ENCODE data around the gene CRHR2. TPM values are rescaled to one million over a fixed set of nuclear protein-coding genes. Genes with fewer than 3 reads are reported as not detected.
A peak's percentile ranks its signal among the peaks of the same experiment; 100 is the strongest.

The CRHR2 gene
- polyA plus RNA-seq, 2 of the 4 experiments (the other 2 are of a cell fraction): not detected

- Histone ChIP-seq H3K4me3 (no peak overlapping the region), H3K9me3 (no peaks in the 10 kb centered on the region), H3K27ac (no peak overlapping the region), H3K4me2 (no peak overlapping the region), H3K4me1 (no peaks in the 10 kb centered on the region)
- no peak for TF ChIP-seq SREBF2 (IDR thresholded peaks at IDR 0.05)
- TF ChIP-seq RAD21 (conservative IDR thresholded peaks at IDR 0.05 in 1 of 2, IDR thresholded peaks at IDR 0.05 in 1 of 2): peak in 1 of 2 experiments; percentile 26; a peak in 1 of 5 replicates
- TF ChIP-seq CTCF (IDR thresholded peaks at IDR 0.05): 0 out of 3 replicates have a peak, but pooled peaks have one; percentile 6
- DNase-seq (ENCODE audit: low read depth in 1 of 2, low spot score in 1 of 2) (no peak), FAIRE-seq (no peak), ATAC-seq (peak; percentile 39 to 42; a peak in 3 of 6 replicates)
- ChIA-PET POLR2A (no interaction called here), CTCF (interaction anchor here (0.6 to 1.1 kb wide), 2 partner anchors 102 to 409 kb away, joined by 3 read pairs; no protein-coding TSS in a partner anchor)
- 89% methylated on average over 1 of the region's 1 CpG for WGBS (ENCODE audit: missing lambda C conversion rate)
Observed at GRCh38 chr7:30625283-30625682, 57.0 kb downstream of the CRHR2 start.

- POLR2A ChIA-PET: no interaction called here
- WGBS (ENCODE audit: missing lambda C conversion rate): 95% methylated on average over 1 of the region's 1 CpG
- Histone ChIP-seq H3K4me2 (no peak overlapping the region), H3K4me1 (no peaks in the 10 kb centered on the region), H3K4me3 (no peak overlapping the region), H3K9me3 (no peaks in the 10 kb centered on the region), H3K27ac (no peak overlapping the region)
- CTCF ChIA-PET: interaction anchor here (0.7 to 1.6 kb wide), 3 partner anchors 10 to 496 kb away, joined by 3 to 4 read pairs (median 3); no protein-coding TSS in a partner anchor
- no peak for FAIRE-seq
- no peak for DNase-seq (ENCODE audit: low read depth in 1 of 2, low spot score in 1 of 2)
- TF ChIP-seq TFCP2L1 (CRISPR knock-in tag; IDR thresholded peaks at IDR 0.05): no peak
- no peak for TF ChIP-seq PBX3 (IDR thresholded peaks at IDR 0.05)
- TF ChIP-seq BCL3 (IDR thresholded peaks at IDR 0.05): no peak
- TF ChIP-seq RFX5 (IDR thresholded peaks at IDR 0.05): no peak
- no peak for TF ChIP-seq ZC3H11A (IDR thresholded peaks at IDR 0.05)
- TF ChIP-seq HMGXB4 (CRISPR knock-in tag; IDR thresholded peaks at IDR 0.05; ENCODE audit: borderline replicate concordance): no peak
- TF ChIP-seq USF2 (IDR thresholded peaks at IDR 0.05): no peak
- no peak for TF ChIP-seq ZFP36 (IDR thresholded peaks at IDR 0.05; ENCODE audit: borderline replicate concordance, partially characterized antibody)
- TF ChIP-seq HES2 (IDR thresholded peaks at IDR 0.05): no peak
- TF ChIP-seq EP300 (IDR thresholded peaks at IDR 0.05): no peak
- no peak for TF ChIP-seq ZSCAN20 (CRISPR knock-in tag; IDR thresholded peaks at IDR 0.05)
- TF ChIP-seq HOXB5 (CRISPR knock-in tag; IDR thresholded peaks at IDR 0.05): no peak
- TF ChIP-seq KDM5A (IDR thresholded peaks at IDR 0.05): no peak
- TF ChIP-seq POLR2A (IDR thresholded peaks at IDR 0.05; ENCODE audit: low read length): no peak
- TF ChIP-seq ESRRA (IDR thresholded peaks at IDR 0.05; ENCODE audit: borderline replicate concordance, low read length): no peak
- TF ChIP-seq CBX2 (IDR thresholded peaks at IDR 0.05; ENCODE audit: borderline replicate concordance, low read depth): no peak
- no peak for TF ChIP-seq SMC3 (IDR thresholded peaks at IDR 0.05)
- no peak for TF ChIP-seq ELK1 (IDR thresholded peaks at IDR 0.05; ENCODE audit: low read depth, low read length)
- no peak for TF ChIP-seq KDM1A (IDR thresholded peaks at IDR 0.05; ENCODE audit: low read depth)
- ATAC-seq: no peak
Observed at GRCh38 chr7:30618961-30619360, 63.3 kb downstream of the CRHR2 start.

All from A549 (cell line).